H1 (cell line): ENCODE measurements around the gene TAS2R3. TPM values are rescaled to one million over a fixed set of nuclear protein-coding genes. Genes with fewer than 3 reads are reported as not detected.

Experiments
- CTCF ChIA-PET: fragments of 300-600 bp; sonication (Branson Sonifier 250); formaldehyde crosslinking; loops from one replicate; lab custom pipeline; 2021; ENCODE audit not compliant: partially characterized antibody; lab: Charles Lee
- POLR2A ChIA-PET: fragments of 300-600 bp; sonication (Branson Sonifier 250); formaldehyde crosslinking; loops from one replicate; lab custom pipeline; 2021; ENCODE audit warnings: inconsistent platforms; ENCODE audit not compliant: partially characterized antibody; lab: Charles Lee
- DNase-seq, 2 experiments: peaks; one replicate each; pipeline versions ENCODE4 v3.0.0 to v3.0.0-alpha.2; 2010 to 2022; ENCODE audit warnings: low spot score in 2 of 2, low read depth in 1 of 2, mixed read lengths in 1 of 2
- FAIRE-seq: peaks from 2 replicates; lab custom pipeline; 2011; peaks lifted over from hg19 to GRCh38; lab: Jason Lieb, UNC
- H2AFZ ChIP-seq: 2 replicates; pipeline ENCODE4 v1.8.1; 2012; ENCODE audit warnings: low read length, inconsistent platforms
- H2AK5ac ChIP-seq: 2 replicates; pipeline ENCODE4 v1.6.1; 2013; ENCODE audit warnings: low read depth, low read length
- H2BK120ac ChIP-seq: replicated peaks from 2 replicates; pipeline ENCODE3; 2013; ENCODE audit warnings: low read depth, low read length, inconsistent platforms
- H2BK12ac ChIP-seq: 2 replicates; pipeline ENCODE4 v1.6.1; 2013; ENCODE audit warnings: low read depth, low read length
- H2BK15ac ChIP-seq: 2 replicates; pipeline ENCODE4 v1.6.1; 2013; ENCODE audit warnings: low read length
- H2BK20ac ChIP-seq: 2 replicates; pipeline ENCODE4 v1.6.1; 2013; ENCODE audit warnings: low read length
- H2BK5ac ChIP-seq: 2 replicates; pipeline ENCODE4 v1.6.1; 2013; ENCODE audit warnings: low read depth, low read length
- H3K14ac ChIP-seq: 2 replicates; pipeline ENCODE4 v1.6.1; 2013; ENCODE audit warnings: inconsistent platforms; ENCODE audit not compliant: insufficient read length
- H3K18ac ChIP-seq: 2 replicates; pipeline ENCODE4 v1.6.1; 2013; ENCODE audit warnings: low read length; ENCODE audit errors: extremely low read depth
- H3K23ac ChIP-seq: 2 replicates; pipeline ENCODE4 v1.6.1; 2013; ENCODE audit warnings: inconsistent platforms; ENCODE audit not compliant: insufficient read length
- H3K23me2 ChIP-seq: 2 replicates; pipeline ENCODE4 v1.6.1; 2013; ENCODE audit warnings: low read depth, low read length
- H3K27ac ChIP-seq: 2 replicates; pipeline ENCODE4 v1.6.1; 2011; ENCODE audit warnings: low read depth, low read length, inconsistent platforms
- H3K27me3 ChIP-seq, 4 experiments: replicated peaks in 1 of 4; 1 replicate in 1 of 4; 2 replicates in 3 of 4; pipeline versions ENCODE4 v1.6.1 to v1.8.1; 2011 to 2013; ENCODE audit warnings: low read length in 3 of 4, mild to moderate bottlenecking in 3 of 4, inconsistent platforms in 2 of 4, mixed read lengths in 2 of 4, moderate library complexity in 1 of 4; ENCODE audit not compliant: control insufficient read depth in 3 of 4, insufficient read depth in 3 of 4; ENCODE audit errors: extremely low read depth in 1 of 4
- H3K36me3 ChIP-seq, 4 experiments: 2 replicates each; pipeline versions ENCODE4 v1.6.1 to v1.8.1; 2011 to 2013; ENCODE audit warnings: mild to moderate bottlenecking in 4 of 4, low read length in 3 of 4, moderate library complexity in 2 of 4, control low read depth in 1 of 4, inconsistent platforms in 1 of 4; ENCODE audit not compliant: insufficient read depth in 4 of 4, control insufficient read depth in 2 of 4
- H3K4ac ChIP-seq: replicated peaks from 2 replicates; pipeline ENCODE3; 2013; ENCODE audit warnings: low read length, low read depth, mixed read lengths, inconsistent platforms; ENCODE audit not compliant: insufficient read length
- H3K4me1 ChIP-seq, 4 experiments: replicated peaks in 1 of 4; 1 replicate in 1 of 4; 2 replicates in 3 of 4; pipeline versions ENCODE4 v1.6.1 to v1.8.1; 2011 to 2013; ENCODE audit warnings: low read length in 3 of 4, inconsistent platforms in 2 of 4, mixed read lengths in 1 of 4; ENCODE audit not compliant: insufficient read depth in 4 of 4, control insufficient read depth in 3 of 4
- H3K4me2 ChIP-seq, 2 experiments: 2 replicates each; pipeline versions ENCODE4 v1.6.1 to v1.8.1; 2011 to 2013; ENCODE audit warnings: low read depth in 2 of 2, low read length in 2 of 2, control low read depth in 1 of 2, inconsistent platforms in 1 of 2, mild to moderate bottlenecking in 1 of 2; ENCODE audit not compliant: insufficient read depth in 1 of 2
- H3K4me3 ChIP-seq, 4 experiments: fragments of 200-600, 300-600 bp in 1 of 4; sonication (generic), shearing (Covaris generic), sonication (Bioruptor Twin) in 1 of 4; 2 replicates each; pipeline versions ENCODE4 v1.5.1 to v1.8.1; 2011 to 2016; ENCODE audit warnings: low read length in 4 of 4, low read depth in 3 of 4, control low read depth in 2 of 4, inconsistent platforms in 2 of 4, mild to moderate bottlenecking in 2 of 4, mixed read lengths in 1 of 4, moderate library complexity in 1 of 4; ENCODE audit not compliant: insufficient read depth in 2 of 4; ENCODE audit errors: extremely low read depth in 1 of 4
- H3K56ac ChIP-seq: replicated peaks from 2 replicates; pipeline ENCODE3; 2013; ENCODE audit warnings: low read depth, mild to moderate bottlenecking, mixed read lengths, low read length, inconsistent platforms; ENCODE audit not compliant: insufficient read length
- H3K79me1 ChIP-seq: 2 replicates; pipeline ENCODE4 v1.6.1; 2013; ENCODE audit warnings: low read depth, low read length, control low read depth
- H3K79me2 ChIP-seq, 2 experiments: 2 replicates each; pipeline versions ENCODE4 v1.6.1 to v1.8.1; 2012 to 2013; ENCODE audit warnings: low read length in 2 of 2, mild to moderate bottlenecking in 2 of 2, inconsistent platforms in 1 of 2; ENCODE audit not compliant: insufficient read depth in 2 of 2, control insufficient read depth in 1 of 2
- H3K9ac ChIP-seq, 4 experiments: replicated peaks in 1 of 4; 1 replicate in 1 of 4; 2 replicates in 3 of 4; pipeline versions ENCODE4 v1.6.1 to v1.8.1; 2011 to 2013; ENCODE audit warnings: low read depth in 3 of 4, low read length in 3 of 4, control low read depth in 2 of 4, mild to moderate bottlenecking in 2 of 4, moderate library complexity in 2 of 4, inconsistent platforms in 1 of 4; ENCODE audit errors: extremely low read depth in 1 of 4
- H3K9me3 ChIP-seq, 2 experiments: 2 replicates each; pipeline versions ENCODE4 v1.6.1 to v1.8.1; 2012 to 2013; ENCODE audit warnings: mild to moderate bottlenecking in 2 of 2, moderate library complexity in 2 of 2, control low read depth in 1 of 2, inconsistent platforms in 1 of 2, low read depth in 1 of 2, low read length in 1 of 2, mixed read lengths in 1 of 2; ENCODE audit not compliant: insufficient read depth in 2 of 2
- H4K20me1 ChIP-seq, 2 experiments: replicated peaks in 1 of 2; 2 replicates each; pipeline versions ENCODE3 to v1.8.1; 2011 to 2013; ENCODE audit warnings: inconsistent platforms in 2 of 2, low read length in 2 of 2, mild to moderate bottlenecking in 1 of 2; ENCODE audit not compliant: insufficient read depth in 2 of 2, control insufficient read depth in 1 of 2
- H4K5ac ChIP-seq: 2 replicates; pipeline ENCODE4 v1.6.1; 2013; ENCODE audit warnings: low read length, low read depth, mixed read lengths, inconsistent platforms; ENCODE audit not compliant: insufficient read length
- H4K8ac ChIP-seq: 2 replicates; pipeline ENCODE4 v1.8.0; 2013; ENCODE audit warnings: mild to moderate bottlenecking, moderate library complexity, low read length, inconsistent platforms; ENCODE audit not compliant: insufficient read depth; ENCODE audit errors: extremely low read depth
- H4K91ac ChIP-seq: replicated peaks from 2 replicates; pipeline ENCODE3; 2013; ENCODE audit warnings: low read length, mixed read lengths, inconsistent platforms; ENCODE audit not compliant: insufficient read length
- JUND ChIP-seq: IDR thresholded peaks from 2 replicates; pipeline ENCODE4 v1.6.1; 2011; ENCODE audit warnings: mild to moderate bottlenecking, improper control_type of control experiment, low read length
- SIRT6 ChIP-seq: IDR thresholded peaks from one replicate; pipeline ENCODE4 v1.7.1; 2012; ENCODE audit warnings: low read length, inconsistent platforms
- SP1 ChIP-seq: IDR thresholded peaks from 2 replicates; pipeline ENCODE4 v1.6.1; 2011; ENCODE audit warnings: low read depth, low read length
- whole genome bisulfite sequencing, 2 experiments: shearing (Covaris generic) in 1 of 2; methylation state at CpG; one replicate each; pipeline versions ENCODE4 v1.1.6 to v1.1.7; 2013 to 2015; ENCODE audit warnings: low lambda C conversion rate in 2 of 2, mixed read lengths in 2 of 2, inconsistent platforms in 1 of 2, low coverage in 1 of 2, missing lambda C conversion rate in 1 of 2; ENCODE audit not compliant: insufficient replicate concordance in 2 of 2, insufficient coverage in 1 of 2, insufficient read length in 1 of 2; ENCODE audit errors: extremely low coverage in 1 of 2, missing lambda C conversion rate in 1 of 2; 5-methylcytosine and 5-hydroxymethylcytosine counted together
- polyA plus RNA-seq, 7 experiments: library from polyadenylated mRNA; depleted of rRNA in 3 of 7; stranded (reverse) in 5 of 7; unstranded in 2 of 7; fragments of >200 nt in 5 of 7; fragments of 200-250 nt in 2 of 7; gene quantifications; 1 replicate in 5 of 7; 2 replicates in 1 of 7; 4 replicates in 1 of 7; pipeline versions ENCODE4 v1.2.1 to v1.2.3, GENCODE V29; 2011 to 2013; ENCODE audit warnings: missing spikeins in 2 of 7, mixed read lengths in 2 of 7
- total RNA-seq: library from RNA; stranded (reverse); fragmentation: NEBNext Ultra II Directional; extraction: Animal tissue kit (Norgen Biotek cat#: 25700); gene quantifications from 2 replicates; pipeline ENCODE4 v1.2.1, GENCODE V29; 2021

The TAS2R3 gene
- total and polyA plus RNA-seq, 2 of the 8 experiments (the other 6 are each of a cell fraction or from before 2014, with no cell fraction given) = 0.48 to 0.99 TPM

- H4K20me1 ChIP-seq = no peaks in the 10 kb centered on the region
- no peak overlapping the region; a peak in 1 of 7 replicates for H3K9ac ChIP-seq
- H3K36me3 ChIP-seq = no peaks in the 10 kb centered on the region
- POLR2A ChIA-PET = interaction anchor here (1.2 kb wide), 1 partner anchor 22 kb away, joined by 3 read pairs; no protein-coding TSS in a partner anchor
- no peak overlapping the region for H2BK20ac ChIP-seq
- H3K9me3 ChIP-seq = no peaks in the 10 kb centered on the region
- H3K23me2 ChIP-seq = no peaks in the 10 kb centered on the region
- H3K79me1 ChIP-seq = no peaks in the 10 kb centered on the region
- H3K4me2 ChIP-seq = no peak overlapping the region
- H2BK5ac ChIP-seq = no peak overlapping the region
- no peak overlapping the region for H3K4ac ChIP-seq
- CTCF ChIA-PET = interaction anchor here (0.6 to 1.0 kb wide), 2 partner anchors 9 to 56 kb away, joined by 3 to 4 read pairs; no protein-coding TSS in a partner anchor
- no peak overlapping the region for H2AFZ ChIP-seq
- H3K18ac ChIP-seq = no peak overlapping the region
- no peak overlapping the region for H2AK5ac ChIP-seq
- FAIRE-seq = no peak
- 89% methylated on average over 14 of the region's 24 CpGs; no CpG with 5 or more reads in 1 of the 2 experiments for WGBS, 2 experiments
- no peaks in the 10 kb centered on the region for H3K27me3 ChIP-seq
- no peak overlapping the region for H3K56ac ChIP-seq
- H2BK15ac ChIP-seq = no peak overlapping the region
- H4K91ac ChIP-seq = no peak overlapping the region
- H3K14ac ChIP-seq = no peak overlapping the region
- no peaks in the 10 kb centered on the region for H3K4me1 ChIP-seq
- no peak overlapping the region for H2BK120ac ChIP-seq
- no peak for DNase-seq
- no peaks in the 10 kb centered on the region for H3K79me2 ChIP-seq
- H2BK12ac ChIP-seq = no peak overlapping the region
- no peak overlapping the region; the same call in 1 of the 2 replicates for H4K8ac ChIP-seq
- no peak overlapping the region for H3K23ac ChIP-seq
- no peak overlapping the region for H3K27ac ChIP-seq
- no peak overlapping the region for H4K5ac ChIP-seq
- no peak for TF ChIP-seq SP1
- TF ChIP-seq SIRT6 = no peak
- 0 out of 2 replicates have a peak, but pooled peaks have one; percentile 45 for TF ChIP-seq JUND
- no peak overlapping the region for H3K4me3 ChIP-seq
Observed at GRCh38 chr7:141731476-141732149, 32.3 kb upstream of the TAS2R3 start.
